SK-N-SH (cell line): ENCODE results near the gene ZCRB1. TPM values are rescaled to one million over a fixed set of nuclear protein-coding genes. Genes with fewer than 3 reads are reported as not detected.

Experiments used
- CTCF ChIA-PET: fragments of 300-600, 350-600 bp; formaldehyde crosslinking; extraction: SDS; loops from one replicate; lab custom pipeline; 2021; lab: Yijun Ruan, JAX
- POLR2A ChIA-PET: fragments of 350-600 bp; sonication (Branson Sonifier 250); formaldehyde crosslinking; extraction: SDS; loops from one replicate; lab custom pipeline; 2020; ENCODE audit warnings: antibody characterized with exemption, inconsistent platforms; lab: Yijun Ruan, JAX
- DNase-seq: peaks from one replicate; pipeline ENCODE4 v3.0.0; 2012
- H2AFZ ChIP-seq: fragments of 200-600 bp; sonication (generic); 2 replicates; pipeline ENCODE4 v1.8.1; 2016; ENCODE audit warnings: antibody characterized with exemption, mild to moderate bottlenecking, low read depth
- H3F3A ChIP-seq: fragments of 200-600 bp; sonication (generic); replicated peaks from 2 replicates; pipeline ENCODE3; 2016; ENCODE audit warnings: antibody characterized with exemption, mild to moderate bottlenecking; ENCODE audit not compliant: insufficient read depth
- H3K27ac ChIP-seq, 2 experiments: fragments of 200-500 bp in 1 of 2; fragments of 200-600 bp in 1 of 2; sonication (Bioruptor generic) in 1 of 2; sonication (generic), shearing (Covaris generic) in 1 of 2; 2 replicates each; pipeline versions ENCODE4 v1.5.1 to v1.6.1; 2014 to 2016; ENCODE audit warnings: low read depth in 2 of 2, inconsistent platforms in 1 of 2, low read length in 1 of 2, mild to moderate bottlenecking in 1 of 2, mixed read lengths in 1 of 2
- H3K27me3 ChIP-seq: fragments of 200-600 bp; sonication (generic), shearing (Covaris generic); 2 replicates; pipeline ENCODE4 v1.6.1; 2016; ENCODE audit warnings: mixed run types; ENCODE audit not compliant: insufficient read depth
- H3K36me3 ChIP-seq, 2 experiments: fragments of 200-500 bp in 1 of 2; fragments of 200-600 bp in 1 of 2; sonication (Bioruptor generic) in 1 of 2; sonication (generic) in 1 of 2; replicated peaks in 1 of 2; 2 replicates each; pipeline versions ENCODE3 to v1.5.1; 2014 to 2016; ENCODE audit warnings: low read length in 1 of 2, mild to moderate bottlenecking in 1 of 2; ENCODE audit not compliant: insufficient read depth in 2 of 2, control insufficient read depth in 1 of 2
- H3K4me1 ChIP-seq, 2 experiments: fragments of 200-500 bp in 1 of 2; fragments of 200-600 bp in 1 of 2; sonication (Bioruptor generic) in 1 of 2; sonication (generic), shearing (Covaris generic) in 1 of 2; 2 replicates each; pipeline versions ENCODE4 v1.5.1 to v1.6.1; 2014 to 2016; ENCODE audit warnings: low read depth in 1 of 2, low read length in 1 of 2, mixed run types in 1 of 2; ENCODE audit not compliant: insufficient read depth in 2 of 2, control insufficient read depth in 1 of 2
- H3K4me2 ChIP-seq: fragments of 200-600 bp; sonication (generic), shearing (Covaris generic); 2 replicates; pipeline ENCODE4 v1.6.1; 2017; ENCODE audit warnings: mixed run types
- H3K4me3 ChIP-seq, 2 experiments: fragments of 200-500 bp in 1 of 2; fragments of 200-600 bp in 1 of 2; sonication (Bioruptor generic) in 1 of 2; sonication (generic), shearing (Covaris generic) in 1 of 2; 2 replicates each; pipeline versions ENCODE4 v1.5.1 to v1.8.1; 2014 to 2016; ENCODE audit warnings: low read depth in 2 of 2, inconsistent platforms in 1 of 2, low read length in 1 of 2, mild to moderate bottlenecking in 1 of 2, mixed read lengths in 1 of 2, moderate library complexity in 1 of 2
- H3K79me2 ChIP-seq: fragments of 200-600 bp; sonication (generic); 2 replicates; pipeline ENCODE4 v1.8.1; 2017; ENCODE audit warnings: mild to moderate bottlenecking; ENCODE audit not compliant: insufficient read depth
- H3K9ac ChIP-seq: fragments of 200-600 bp; sonication (generic); 2 replicates; pipeline ENCODE4 v1.6.1; 2017; ENCODE audit warnings: mixed run types
- H3K9me2 ChIP-seq: fragments of 200-600 bp; sonication (generic); 2 replicates; pipeline ENCODE4 v1.6.1; 2017; ENCODE audit warnings: mixed run types
- H3K9me3 ChIP-seq: fragments of 200-600 bp; sonication (generic); 2 replicates; pipeline ENCODE4 v1.6.1; 2017; ENCODE audit warnings: mixed run types, mild to moderate bottlenecking, moderate library complexity
- H4K20me1 ChIP-seq: fragments of 200-600 bp; sonication (generic); 2 replicates; pipeline ENCODE4 v1.6.1; 2017; ENCODE audit warnings: mild to moderate bottlenecking, mixed run types; ENCODE audit not compliant: insufficient read depth
- CHD2 ChIP-seq: fragments of 150-350 bp; IDR thresholded peaks from 2 replicates; pipeline ENCODE4 v1.6.1; 2018; ENCODE audit warnings: low read length; ENCODE audit not compliant: partially characterized antibody
- EP300 ChIP-seq, 2 experiments: IDR thresholded peaks; 2 replicates each; pipeline versions ENCODE4 v1.4.0 to v1.6.1; 2012; ENCODE audit warnings: borderline replicate concordance in 1 of 2, low read depth in 1 of 2, low read length in 1 of 2
- FOSL2 ChIP-seq: IDR thresholded peaks from 2 replicates; pipeline ENCODE4 v1.4.0; 2012; ENCODE audit warnings: low read depth, mild to moderate bottlenecking, moderate library complexity, borderline replicate concordance
- FOXJ3 ChIP-seq: sonication (generic); formaldehyde crosslinking; IDR thresholded peaks from 2 replicates; pipeline ENCODE4 v1.5.1; 2020; ENCODE audit warnings: mild to moderate bottlenecking, missing genetic modification reagents
- GABPA ChIP-seq: IDR thresholded peaks from 2 replicates; pipeline ENCODE4 v1.4.0; 2012; ENCODE audit warnings: low read depth, mild to moderate bottlenecking
- JUND ChIP-seq: IDR thresholded peaks from 2 replicates; pipeline ENCODE4 v1.4.0; 2012
- MXI1 ChIP-seq: IDR thresholded peaks from 2 replicates; pipeline ENCODE4 v1.6.1; 2012; ENCODE audit warnings: mild to moderate bottlenecking, low read depth, low read length, improper control_type of control experiment
- NRF1 ChIP-seq: IDR thresholded peaks from 2 replicates; pipeline ENCODE4 v1.6.1; 2012; ENCODE audit warnings: low read depth, mild to moderate bottlenecking, low read length
- POLR2AphosphoS5 ChIP-seq: IDR thresholded peaks from 2 replicates; pipeline ENCODE4 v1.6.1; 2012; ENCODE audit warnings: low read depth, low read length
- RAD21 ChIP-seq: IDR thresholded peaks from 2 replicates; pipeline ENCODE4 v1.6.1; 2012; ENCODE audit warnings: mild to moderate bottlenecking, low read length
- RFX5 ChIP-seq: IDR thresholded peaks from 2 replicates; pipeline ENCODE4 v1.6.1; 2012; ENCODE audit warnings: mild to moderate bottlenecking, improper control_type of control experiment, low read length
- RXRA ChIP-seq: IDR thresholded peaks from 2 replicates; pipeline ENCODE4 v1.4.0; 2012; ENCODE audit warnings: low read depth, mild to moderate bottlenecking, borderline replicate concordance
- TCF12 ChIP-seq: IDR thresholded peaks from 2 replicates; pipeline ENCODE4 v1.4.0; 2012
- TEAD4 ChIP-seq: IDR thresholded peaks from 2 replicates; pipeline ENCODE4 v1.4.0; 2012; ENCODE audit warnings: mild to moderate bottlenecking, borderline replicate concordance; ENCODE audit not compliant: insufficient read depth
- YY1 ChIP-seq: IDR thresholded peaks from 2 replicates; pipeline ENCODE4 v1.4.0; 2012; ENCODE audit warnings: low read depth, mild to moderate bottlenecking
- WGBS: methylation state at CpG from one replicate; pipeline ENCODE4 v1.1.6; 2017; ENCODE audit warnings: low lambda C conversion rate; 5-methylcytosine and 5-hydroxymethylcytosine counted together
- polyA plus RNA-seq, 3 experiments: library from polyadenylated mRNA; depleted of rRNA; stranded (reverse); fragments of >200 nt; gene quantifications; 2 replicates each; pipeline ENCODE4 v1.2.3, GENCODE V29; 2012
- TF ChIP-seq, protein P1 (sequence below): fragments of 150-350 bp; IDR thresholded peaks from 2 replicates; pipeline ENCODE4 v1.6.1; 2016; ENCODE audit warnings: mild to moderate bottlenecking, low read depth, low read length
- TF ChIP-seq, protein P2 (sequence below): fragments of 200-600 bp; sonication (generic); IDR thresholded peaks from 2 replicates; pipeline ENCODE4 v1.6.1; 2017; ENCODE audit warnings: antibody characterized with exemption, mild to moderate bottlenecking, moderate library complexity
- TF ChIP-seq, protein P3 (sequence below): fragments of 150-350 bp; IDR thresholded peaks from 2 replicates; pipeline ENCODE4 v1.6.1; 2017; ENCODE audit warnings: antibody characterized with exemption, low read length, low read depth, borderline replicate concordance
- TF ChIP-seq, protein P4 (sequence below): IDR thresholded peaks from 2 replicates; pipeline ENCODE4 v1.4.0; 2012; ENCODE audit warnings: low read depth
- TF ChIP-seq, protein P5 (sequence below): IDR thresholded peaks from 2 replicates; pipeline ENCODE4 v1.4.0; 2012; ENCODE audit warnings: low read depth, borderline replicate concordance

ZCRB1 gene
- polyA plus RNA-seq, 1 of the 3 experiments (the other 2 are of a cell fraction), result 18.7 TPM

DNA sequence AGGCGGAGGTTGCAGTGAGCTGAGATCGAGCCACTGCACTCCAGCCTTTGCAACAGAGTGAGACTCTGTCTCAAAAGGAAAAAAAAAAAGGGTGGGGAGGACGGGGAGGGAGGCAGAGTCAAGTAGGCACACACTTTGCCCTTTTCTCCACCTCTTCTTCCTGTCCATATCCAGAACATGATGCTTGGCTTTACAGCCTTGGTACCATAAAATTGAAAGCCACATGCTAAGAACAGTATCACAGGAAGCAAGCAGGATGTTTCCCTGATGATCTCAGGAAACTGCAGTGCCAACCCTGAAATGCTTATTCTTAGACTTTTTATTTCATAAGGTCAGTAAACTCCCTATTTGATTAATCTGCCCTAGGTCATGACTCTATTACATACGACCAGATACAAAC lies 55.3 kb downstream of the ZCRB1 start:
- WGBS, result 67% methylated on average over 4 of the region's 4 CpGs
- no peak for DNase-seq
- POLR2A ChIA-PET, result no interaction called here
- H3K79me2 ChIP-seq, result no peaks in the 10 kb centered on the region
- H4K20me1 ChIP-seq, result no peaks in the 10 kb centered on the region
- H3K9me3 ChIP-seq, result no peaks in the 10 kb centered on the region
- no peaks in the 10 kb centered on the region for H3K4me1 ChIP-seq
- no peak overlapping the region for H3K9ac ChIP-seq
- H3K4me3 ChIP-seq, result no peak overlapping the region
- no peaks in the 10 kb centered on the region for H3F3A ChIP-seq
- no peaks in the 10 kb centered on the region for H3K9me2 ChIP-seq
- H3K27me3 ChIP-seq, result no peaks in the 10 kb centered on the region
- no peak overlapping the region for H2AFZ ChIP-seq
- CTCF ChIA-PET, result no interaction called here
- H3K4me2 ChIP-seq, result no peak overlapping the region
- no peak overlapping the region for H3K27ac ChIP-seq
- no peaks in the 10 kb centered on the region for H3K36me3 ChIP-seq
- TF ChIP-seq, protein P1, sequence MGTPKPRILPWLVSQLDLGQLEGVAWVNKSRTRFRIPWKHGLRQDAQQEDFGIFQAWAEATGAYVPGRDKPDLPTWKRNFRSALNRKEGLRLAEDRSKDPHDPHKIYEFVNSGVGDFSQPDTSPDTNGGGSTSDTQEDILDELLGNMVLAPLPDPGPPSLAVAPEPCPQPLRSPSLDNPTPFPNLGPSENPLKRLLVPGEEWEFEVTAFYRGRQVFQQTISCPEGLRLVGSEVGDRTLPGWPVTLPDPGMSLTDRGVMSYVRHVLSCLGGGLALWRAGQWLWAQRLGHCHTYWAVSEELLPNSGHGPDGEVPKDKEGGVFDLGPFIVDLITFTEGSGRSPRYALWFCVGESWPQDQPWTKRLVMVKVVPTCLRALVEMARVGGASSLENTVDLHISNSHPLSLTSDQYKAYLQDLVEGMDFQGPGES, result no peak
- no peak for TF ChIP-seq RXRA
- no peak for TF ChIP-seq MXI1
- TF ChIP-seq POLR2AphosphoS5, result no peak
- TF ChIP-seq, protein P2, sequence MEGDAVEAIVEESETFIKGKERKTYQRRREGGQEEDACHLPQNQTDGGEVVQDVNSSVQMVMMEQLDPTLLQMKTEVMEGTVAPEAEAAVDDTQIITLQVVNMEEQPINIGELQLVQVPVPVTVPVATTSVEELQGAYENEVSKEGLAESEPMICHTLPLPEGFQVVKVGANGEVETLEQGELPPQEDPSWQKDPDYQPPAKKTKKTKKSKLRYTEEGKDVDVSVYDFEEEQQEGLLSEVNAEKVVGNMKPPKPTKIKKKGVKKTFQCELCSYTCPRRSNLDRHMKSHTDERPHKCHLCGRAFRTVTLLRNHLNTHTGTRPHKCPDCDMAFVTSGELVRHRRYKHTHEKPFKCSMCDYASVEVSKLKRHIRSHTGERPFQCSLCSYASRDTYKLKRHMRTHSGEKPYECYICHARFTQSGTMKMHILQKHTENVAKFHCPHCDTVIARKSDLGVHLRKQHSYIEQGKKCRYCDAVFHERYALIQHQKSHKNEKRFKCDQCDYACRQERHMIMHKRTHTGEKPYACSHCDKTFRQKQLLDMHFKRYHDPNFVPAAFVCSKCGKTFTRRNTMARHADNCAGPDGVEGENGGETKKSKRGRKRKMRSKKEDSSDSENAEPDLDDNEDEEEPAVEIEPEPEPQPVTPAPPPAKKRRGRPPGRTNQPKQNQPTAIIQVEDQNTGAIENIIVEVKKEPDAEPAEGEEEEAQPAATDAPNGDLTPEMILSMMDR, result no peak
- no peak for TF ChIP-seq TEAD4
- TF ChIP-seq, protein P3, sequence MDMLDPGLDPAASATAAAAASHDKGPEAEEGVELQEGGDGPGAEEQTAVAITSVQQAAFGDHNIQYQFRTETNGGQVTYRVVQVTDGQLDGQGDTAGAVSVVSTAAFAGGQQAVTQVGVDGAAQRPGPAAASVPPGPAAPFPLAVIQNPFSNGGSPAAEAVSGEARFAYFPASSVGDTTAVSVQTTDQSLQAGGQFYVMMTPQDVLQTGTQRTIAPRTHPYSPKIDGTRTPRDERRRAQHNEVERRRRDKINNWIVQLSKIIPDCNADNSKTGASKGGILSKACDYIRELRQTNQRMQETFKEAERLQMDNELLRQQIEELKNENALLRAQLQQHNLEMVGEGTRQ, result no peak
- no peak for TF ChIP-seq GABPA
- TF ChIP-seq, protein P4, sequence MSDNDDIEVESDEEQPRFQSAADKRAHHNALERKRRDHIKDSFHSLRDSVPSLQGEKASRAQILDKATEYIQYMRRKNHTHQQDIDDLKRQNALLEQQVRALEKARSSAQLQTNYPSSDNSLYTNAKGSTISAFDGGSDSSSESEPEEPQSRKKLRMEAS, result no peak
- no peak for TF ChIP-seq FOXJ3
- no peak for TF ChIP-seq CHD2
- TF ChIP-seq FOSL2, result no peak
- no peak for TF ChIP-seq EP300 (IDR thresholded peaks at IDR 0.05; ENCODE audit: borderline replicate concordance in 1 of 2, low read depth in 1 of 2, low read length in 1 of 2)
- no peak for TF ChIP-seq RFX5
- TF ChIP-seq, protein P5, sequence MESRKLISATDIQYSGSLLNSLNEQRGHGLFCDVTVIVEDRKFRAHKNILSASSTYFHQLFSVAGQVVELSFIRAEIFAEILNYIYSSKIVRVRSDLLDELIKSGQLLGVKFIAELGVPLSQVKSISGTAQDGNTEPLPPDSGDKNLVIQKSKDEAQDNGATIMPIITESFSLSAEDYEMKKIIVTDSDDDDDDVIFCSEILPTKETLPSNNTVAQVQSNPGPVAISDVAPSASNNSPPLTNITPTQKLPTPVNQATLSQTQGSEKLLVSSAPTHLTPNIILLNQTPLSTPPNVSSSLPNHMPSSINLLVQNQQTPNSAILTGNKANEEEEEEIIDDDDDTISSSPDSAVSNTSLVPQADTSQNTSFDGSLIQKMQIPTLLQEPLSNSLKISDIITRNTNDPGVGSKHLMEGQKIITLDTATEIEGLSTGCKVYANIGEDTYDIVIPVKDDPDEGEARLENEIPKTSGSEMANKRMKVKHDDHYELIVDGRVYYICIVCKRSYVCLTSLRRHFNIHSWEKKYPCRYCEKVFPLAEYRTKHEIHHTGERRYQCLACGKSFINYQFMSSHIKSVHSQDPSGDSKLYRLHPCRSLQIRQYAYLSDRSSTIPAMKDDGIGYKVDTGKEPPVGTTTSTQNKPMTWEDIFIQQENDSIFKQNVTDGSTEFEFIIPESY, result no peak
- no peak for TF ChIP-seq TCF12
- TF ChIP-seq YY1, result no peak
- no peak for TF ChIP-seq NRF1
- no peak for TF ChIP-seq JUND
- TF ChIP-seq RAD21, result no peak
- TF ChIP-seq, all 33 proteins: peak for 0
